Astrocyte of the cerebellum (primary cell): Measurements from ENCODE around the gene EYA4.

ENCODE experiments used
- DNase-seq: peaks from one replicate; pipeline ENCODE4 v3.0.0-alpha.2; 2011; ENCODE audit warnings: low read depth
- H3K4me3 ChIP-seq: 2 replicates; pipeline ENCODE4 v1.5.1; 2011; ENCODE audit warnings: mild to moderate bottlenecking, low read depth, low read length, moderate library complexity
- CTCF ChIP-seq: IDR thresholded peaks from 2 replicates; pipeline ENCODE4 v1.5.1; 2012; ENCODE audit warnings: low read length, low read depth, moderate library complexity, mild to moderate bottlenecking; ENCODE audit errors: missing control alignments
- in situ Hi-C: cut with HindIII; loops from 2 replicates; pipeline ENCODE4 v1.10.0; 2017; ENCODE audit warnings: low sequenced_read_pairs

Gene EYA4

GRCh38 chr6:133380047-133380446, 138.9 kb downstream of the EYA4 start:
- TF ChIP-seq CTCF = no peak
- in situ Hi-C loops = no loop called here
- DNase-seq = no peak
- H3K4me3 ChIP-seq = no peak overlapping the region

GRCh38 chr6:133380723-133381122, 139.6 kb downstream of the EYA4 start:
- H3K4me3 ChIP-seq = no peak overlapping the region
- DNase-seq = no peak
- TF ChIP-seq CTCF = no peak
- in situ Hi-C loops = no loop called here

- H3K4me3 ChIP-seq = no peak overlapping the region
- no peak for DNase-seq
- in situ Hi-C loops = no loop called here
- no peak for TF ChIP-seq CTCF
These were observed 147.6 kb downstream of the EYA4 start for GRCh38 chr6:133388731-133389130.

GRCh38 chr6:133390168-133390567, 149.0 kb downstream of the EYA4 start:
- H3K4me3 ChIP-seq = no peak overlapping the region
- in situ Hi-C loops = no loop called here
- no peak for DNase-seq
- no peak for TF ChIP-seq CTCF

- no peak for DNase-seq
- in situ Hi-C loops = no loop called here
- no peak for TF ChIP-seq CTCF
- no peak overlapping the region for H3K4me3 ChIP-seq
These were observed 150.9 kb downstream of the EYA4 start for GRCh38 chr6:133392015-133392414.

GRCh38 chr6:133392641-133393040, 151.5 kb downstream of the EYA4 start:
- in situ Hi-C loops = no loop called here
- H3K4me3 ChIP-seq = no peak overlapping the region
- DNase-seq = peak; percentile 50
- no peak for TF ChIP-seq CTCF

- TF ChIP-seq CTCF = no peak
- no peak overlapping the region for H3K4me3 ChIP-seq
- DNase-seq = no peak
- in situ Hi-C loops = no loop called here
These were observed 152.7 kb downstream of the EYA4 start for GRCh38 chr6:133393891-133394290.
